Measurements from ENCODE around the gene FBLN7. TPM values are rescaled to one million over a fixed set of nuclear protein-coding genes. Genes with fewer than 3 reads are reported as not detected.

FBLN7 gene, protein sequence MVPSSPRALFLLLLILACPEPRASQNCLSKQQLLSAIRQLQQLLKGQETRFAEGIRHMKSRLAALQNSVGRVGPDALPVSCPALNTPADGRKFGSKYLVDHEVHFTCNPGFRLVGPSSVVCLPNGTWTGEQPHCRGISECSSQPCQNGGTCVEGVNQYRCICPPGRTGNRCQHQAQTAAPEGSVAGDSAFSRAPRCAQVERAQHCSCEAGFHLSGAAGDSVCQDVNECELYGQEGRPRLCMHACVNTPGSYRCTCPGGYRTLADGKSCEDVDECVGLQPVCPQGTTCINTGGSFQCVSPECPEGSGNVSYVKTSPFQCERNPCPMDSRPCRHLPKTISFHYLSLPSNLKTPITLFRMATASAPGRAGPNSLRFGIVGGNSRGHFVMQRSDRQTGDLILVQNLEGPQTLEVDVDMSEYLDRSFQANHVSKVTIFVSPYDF
- total RNA-seq: 1 to 10 TPM; 4.0 to 8.7 TPM
- 16.0 TPM for polyA plus RNA-seq (2013, experiment 1 of 2)
- polyA plus RNA-seq (2013, experiment 2 of 2): 13.9 TPM
- long read RNA-seq, experiment 1, partial matches to known transcripts: 0 of 3 reads
- long read RNA-seq, experiment 1, other reads (novel, unspliced or antisense): 2 of 3 reads
- long read RNA-seq, experiment 2, partial matches to known transcripts: 0 of 8 reads
- long read RNA-seq, experiment 2, other reads (novel, unspliced or antisense): 5 of 8 reads
- long read RNA-seq, experiment 3: 0 reads
- long read RNA-seq, experiment 4: 0 reads

DNA sequence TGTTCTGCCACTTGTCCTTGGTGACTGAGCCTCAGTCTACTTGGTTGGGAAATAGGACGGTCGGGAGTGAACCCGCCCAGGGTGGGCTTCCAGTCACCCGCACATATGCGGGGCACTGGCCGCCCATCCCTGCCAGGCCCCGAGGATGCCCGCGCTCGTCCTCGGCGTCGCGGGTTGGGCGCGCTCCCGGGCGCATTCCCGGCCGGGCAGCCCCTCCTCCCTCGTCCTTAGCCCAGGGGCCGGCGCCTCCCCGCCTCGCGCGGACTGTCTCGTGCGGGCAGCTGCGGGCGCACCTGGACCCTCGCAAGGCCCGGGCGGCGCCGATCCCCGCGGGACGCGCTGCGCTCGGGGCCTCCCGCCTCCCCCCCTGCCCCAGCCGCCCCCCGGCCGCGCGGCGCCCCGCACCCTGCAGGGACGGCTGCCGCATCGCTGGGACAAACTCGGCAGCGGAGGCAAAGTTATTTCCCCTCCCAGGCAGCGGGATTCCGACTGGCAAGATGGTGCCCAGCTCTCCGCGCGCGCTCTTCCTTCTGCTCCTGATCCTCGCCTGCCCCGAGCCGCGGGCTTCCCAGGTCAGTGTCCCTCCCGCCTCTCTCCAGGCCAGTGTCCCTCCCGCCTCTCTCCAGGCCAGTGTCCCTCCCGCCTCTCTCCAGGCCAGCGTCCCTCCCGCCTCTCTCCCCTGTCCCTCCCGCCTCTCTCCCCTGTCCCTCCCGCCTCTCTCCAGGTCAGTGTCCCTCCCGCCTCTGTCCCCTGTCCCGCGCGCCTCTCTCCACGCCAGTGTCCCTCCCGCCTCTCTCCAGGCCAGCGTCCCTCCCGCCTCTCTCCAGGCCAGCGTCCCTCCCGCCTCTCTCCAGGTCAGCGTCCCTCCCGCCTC, at the start of gene FBLN7:
Gene FBLN7 (plus strand): TSS at position 227 of the 874 bp plus-strand sequence. CDS start 271 bp downstream, at position 498.
- no peak within 1 kb of the TSS for H3K27ac ChIP-seq (ENCODE audit: low read depth, low read length)
- Mint-ChIP-seq H3K9me3 (peaks cover 7% of the 10 kb centered on the region), H3K27me3 (ENCODE audit: insufficient read depth) (peaks cover 72% of the 10 kb centered on the region), H3K27ac (no peak within 1 kb of the TSS), H3K4me3 (peak within 1 kb of the TSS; percentile 70), H3K36me3 (ENCODE audit: low read depth) (no peaks in the 10 kb centered on the region), H3K4me1 (peaks cover 2% of the 10 kb centered on the region)
- whole genome bisulfite sequencing, 2 experiments (ENCODE audit: insufficient coverage in 1 of 2, insufficient read length in 1 of 2): 0 to 1% methylated on average over 8 to 84 of the region's 84 CpGs
- H3K9ac ChIP-seq (ENCODE audit: extremely low read depth, low read length, poor library complexity, severe bottlenecking): peak within 1 kb of the TSS; percentile 11
- DNase-seq: peak; percentile 72
- TF ChIP-seq, protein P1, sequence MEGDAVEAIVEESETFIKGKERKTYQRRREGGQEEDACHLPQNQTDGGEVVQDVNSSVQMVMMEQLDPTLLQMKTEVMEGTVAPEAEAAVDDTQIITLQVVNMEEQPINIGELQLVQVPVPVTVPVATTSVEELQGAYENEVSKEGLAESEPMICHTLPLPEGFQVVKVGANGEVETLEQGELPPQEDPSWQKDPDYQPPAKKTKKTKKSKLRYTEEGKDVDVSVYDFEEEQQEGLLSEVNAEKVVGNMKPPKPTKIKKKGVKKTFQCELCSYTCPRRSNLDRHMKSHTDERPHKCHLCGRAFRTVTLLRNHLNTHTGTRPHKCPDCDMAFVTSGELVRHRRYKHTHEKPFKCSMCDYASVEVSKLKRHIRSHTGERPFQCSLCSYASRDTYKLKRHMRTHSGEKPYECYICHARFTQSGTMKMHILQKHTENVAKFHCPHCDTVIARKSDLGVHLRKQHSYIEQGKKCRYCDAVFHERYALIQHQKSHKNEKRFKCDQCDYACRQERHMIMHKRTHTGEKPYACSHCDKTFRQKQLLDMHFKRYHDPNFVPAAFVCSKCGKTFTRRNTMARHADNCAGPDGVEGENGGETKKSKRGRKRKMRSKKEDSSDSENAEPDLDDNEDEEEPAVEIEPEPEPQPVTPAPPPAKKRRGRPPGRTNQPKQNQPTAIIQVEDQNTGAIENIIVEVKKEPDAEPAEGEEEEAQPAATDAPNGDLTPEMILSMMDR (conservative IDR thresholded peaks at IDR 0.05): no peak
- H3K4me3 ChIP-seq (ENCODE audit: low read length): peak within 1 kb of the TSS; percentile 79
- peaks cover 68% of the 10 kb centered on the region for H3K27me3 ChIP-seq (ENCODE audit: control insufficient read depth, insufficient read depth, low read length, poor library complexity, severe bottlenecking)
- peaks cover 3% of the 10 kb centered on the region for H3K4me1 ChIP-seq (ENCODE audit: control insufficient read depth, insufficient read depth, low read length)
- no peaks in the 10 kb centered on the region for H3K9me3 ChIP-seq (ENCODE audit: control insufficient read depth, low read length)
- H3K36me3 ChIP-seq (ENCODE audit: control insufficient read depth, insufficient read depth, low read length): no peaks in the 10 kb centered on the region

DNA sequence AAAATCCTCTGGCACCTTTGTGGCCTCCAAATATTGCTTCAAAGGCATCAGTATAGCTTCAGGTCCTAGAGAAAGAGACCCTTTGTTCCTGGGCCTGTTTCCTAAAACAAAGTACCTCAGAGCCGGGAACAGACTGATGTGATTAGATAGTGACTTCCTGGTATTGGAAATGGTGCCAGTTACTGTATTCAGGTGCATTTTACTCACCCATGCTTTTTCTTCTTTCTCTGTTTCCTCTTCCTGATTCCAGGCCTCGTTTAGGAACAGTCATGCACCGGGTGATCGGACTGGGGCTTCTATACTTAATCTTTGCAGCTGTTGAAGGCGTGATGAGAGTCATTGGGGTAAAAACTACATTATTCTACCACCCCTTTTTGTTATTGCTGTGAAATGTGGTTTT, 48.8 kb upstream of the FBLN7 start:
- Histone ChIP-seq H3K27me3 (ENCODE audit: control insufficient read depth, insufficient read depth, low read length, poor library complexity, severe bottlenecking) (no peaks in the 10 kb centered on the region), H3K27ac (ENCODE audit: low read depth, low read length) (no peak overlapping the region), H3K36me3 (ENCODE audit: control insufficient read depth, insufficient read depth, low read length) (peaks cover 72% of the 10 kb centered on the region), H3K4me3 (ENCODE audit: low read length) (no peak overlapping the region), H3K9ac (ENCODE audit: extremely low read depth, low read length, poor library complexity, severe bottlenecking) (no peak overlapping the region), H3K9me3 (ENCODE audit: control insufficient read depth, low read length) (no peaks in the 10 kb centered on the region), H3K4me1 (ENCODE audit: control insufficient read depth, insufficient read depth, low read length) (no peaks in the 10 kb centered on the region)
- TF ChIP-seq, protein P1 (conservative IDR thresholded peaks at IDR 0.05): no peak
- 83 to 94% methylated on average over 1 to 5 of the region's 5 CpGs for WGBS, 2 experiments (ENCODE audit: insufficient coverage in 1 of 2, insufficient read length in 1 of 2)
- H3K4me1 Mint-ChIP-seq: no peaks in the 10 kb centered on the region
- no peak overlapping the region for H3K27ac Mint-ChIP-seq
- no peaks in the 10 kb centered on the region for H3K27me3 Mint-ChIP-seq (ENCODE audit: insufficient read depth)
- H3K4me3 Mint-ChIP-seq: no peak overlapping the region
- peaks cover 65% of the 10 kb centered on the region for H3K36me3 Mint-ChIP-seq (ENCODE audit: low read depth)
- H3K9me3 Mint-ChIP-seq: no peaks in the 10 kb centered on the region
- DNase-seq: no peak

Data from endodermal cell (in vitro differentiated cells).